Hypothalamus (tissue), 51 donors: ENCODE data around the gene COA1.

Experiments used
- DNase-seq, 51 donors: peaks; one replicate each; lab custom pipeline; 2025; lab: John Stamatoyannopoulos, UW

Gene COA1

DNA sequence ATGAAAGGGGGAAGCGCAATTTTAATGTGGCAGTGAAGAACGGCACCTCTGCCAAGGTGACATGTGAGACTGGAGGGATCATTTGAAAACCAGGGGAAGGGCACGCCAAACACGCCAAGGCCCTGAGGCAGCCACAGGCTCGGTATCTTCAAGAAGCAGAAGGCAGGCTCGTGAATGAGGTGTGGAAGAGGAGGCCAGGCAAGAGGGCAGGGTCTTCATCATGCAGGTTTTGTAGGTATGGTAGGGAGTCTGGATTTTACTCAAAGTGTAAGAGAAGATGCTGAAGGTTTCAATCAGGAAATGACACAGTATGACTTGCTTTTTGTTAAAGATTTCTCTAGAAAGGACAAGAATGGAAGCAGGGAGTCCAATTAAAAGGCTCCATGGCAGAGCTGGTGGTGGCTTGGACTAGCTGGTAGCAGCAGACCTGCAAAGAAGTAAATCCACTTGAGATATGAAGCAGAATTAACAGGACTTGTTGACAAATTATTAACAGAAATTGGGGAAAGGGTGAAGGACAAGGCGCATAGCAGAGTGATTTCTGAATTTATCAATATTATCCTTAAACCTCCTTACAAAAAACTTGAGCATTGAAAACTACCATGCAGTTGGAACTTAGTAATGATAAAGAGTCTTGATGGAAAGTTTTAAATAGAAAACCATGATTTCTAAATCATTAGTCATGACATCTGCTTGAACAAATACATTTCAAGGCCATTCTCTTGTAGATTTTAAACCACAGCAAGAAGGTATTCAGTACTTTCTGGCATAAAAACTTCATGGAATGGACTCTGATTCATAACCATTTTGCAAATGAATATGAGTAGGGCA, 70.4 kb downstream of the COA1 start:
- no peak for DNase-seq

DNA sequence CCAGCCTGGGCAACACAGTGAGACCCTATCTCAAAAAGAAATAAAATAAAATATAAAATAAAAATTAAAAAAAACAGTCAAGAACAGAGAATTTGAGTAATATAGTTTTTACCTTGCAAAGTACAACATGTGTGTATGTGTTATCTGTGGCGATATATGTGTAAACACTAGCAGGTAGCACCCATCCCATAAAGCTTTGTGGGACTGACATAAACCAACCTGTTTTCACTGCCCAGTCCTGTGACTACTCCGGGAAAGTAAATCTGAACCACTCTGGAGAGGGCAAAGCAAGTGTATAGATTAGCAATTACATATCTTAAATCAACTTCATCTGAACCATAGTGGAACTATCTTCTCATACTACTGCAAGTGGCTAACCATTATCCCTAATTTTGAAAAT, 72.3 kb downstream of the COA1 start:
- DNase-seq = no peak

DNA sequence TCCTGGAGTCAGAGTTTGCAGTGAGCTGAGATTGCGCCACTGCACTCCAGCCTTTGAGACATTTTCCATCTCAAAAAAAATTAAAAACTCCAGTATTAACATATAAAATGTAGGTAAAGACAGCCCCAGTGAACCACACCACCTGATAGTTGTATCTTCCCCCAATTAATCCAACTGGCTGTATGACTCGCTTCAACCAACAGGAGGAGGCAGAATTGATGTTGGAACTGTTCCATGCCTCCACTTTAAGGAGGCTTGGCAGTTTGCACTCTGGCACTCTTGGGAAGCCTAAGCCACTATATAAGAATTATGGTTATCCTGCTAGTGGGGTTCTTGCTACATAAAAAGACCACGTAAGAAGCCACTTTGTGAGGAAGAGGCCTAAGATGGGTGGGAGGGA, 73.7 kb downstream of the COA1 start:
- no peak for DNase-seq

DNA sequence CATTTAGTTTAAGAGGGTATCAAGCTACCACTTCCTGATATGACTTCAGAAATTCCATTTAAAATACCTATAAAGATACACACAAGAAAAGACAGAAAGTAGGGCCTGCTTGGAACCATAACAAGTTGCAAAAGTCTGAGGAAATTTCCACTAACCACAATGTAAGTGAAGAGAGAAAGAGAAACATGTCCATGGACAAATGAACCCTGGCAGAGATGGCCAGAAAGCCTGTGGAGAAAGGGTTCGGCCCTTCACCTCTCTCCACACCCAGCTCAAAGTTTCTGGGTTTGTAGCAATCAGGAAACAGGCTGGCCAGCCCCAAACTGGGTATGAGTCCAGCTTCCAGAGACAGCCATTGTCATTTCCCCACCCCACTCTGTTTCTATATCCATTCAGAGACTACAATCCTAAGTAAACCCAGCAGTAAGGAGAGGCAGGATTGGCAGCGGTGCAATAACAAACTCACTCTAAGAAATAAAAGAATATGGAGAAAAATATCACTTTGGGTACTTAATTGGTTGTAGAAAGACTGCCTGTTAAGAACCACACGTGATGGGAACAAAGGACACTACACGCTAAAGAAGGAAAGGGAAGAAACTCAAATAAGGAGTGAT, 75.3 kb downstream of the COA1 start:
- DNase-seq = no peak

DNA sequence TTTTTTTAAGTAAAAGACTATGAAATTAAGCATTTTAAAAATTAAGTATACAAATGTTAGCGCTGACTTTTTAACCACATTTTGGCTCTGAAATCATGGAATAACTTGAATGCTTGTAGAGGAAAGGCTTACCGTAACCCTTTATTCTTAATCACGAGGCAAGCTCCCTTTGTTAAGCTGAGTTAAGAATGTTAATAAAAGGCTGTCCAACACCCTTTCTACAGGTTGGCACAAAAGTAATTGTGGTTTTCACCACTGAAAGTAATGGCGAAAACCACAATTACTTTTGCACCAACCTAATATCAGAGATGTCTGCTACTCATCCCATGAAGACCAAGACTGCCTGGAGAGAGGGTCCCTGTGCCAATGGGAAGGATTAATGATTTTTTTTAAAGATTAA, 75.9 kb downstream of the COA1 start:
- DNase-seq = no peak

DNA sequence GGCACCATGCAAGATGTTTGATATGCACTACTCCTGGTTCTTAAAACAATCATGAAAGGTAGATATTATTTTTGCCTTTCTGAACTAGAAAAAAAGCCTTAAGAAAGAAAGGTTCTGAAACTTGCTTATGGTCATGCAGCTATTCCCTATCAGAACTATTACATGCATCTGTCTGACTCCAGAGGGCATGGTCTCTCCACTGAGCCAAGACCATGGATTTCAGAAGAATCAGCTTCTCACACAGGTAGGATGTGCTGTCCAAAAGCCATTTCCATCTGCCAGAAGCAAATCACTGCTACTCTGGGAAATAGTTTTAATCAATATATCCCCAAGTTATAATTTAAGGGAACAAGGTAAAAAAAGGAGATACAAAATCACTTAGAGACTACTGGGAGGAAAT, 77.0 kb downstream of the COA1 start:
- DNase-seq = no peak

DNA sequence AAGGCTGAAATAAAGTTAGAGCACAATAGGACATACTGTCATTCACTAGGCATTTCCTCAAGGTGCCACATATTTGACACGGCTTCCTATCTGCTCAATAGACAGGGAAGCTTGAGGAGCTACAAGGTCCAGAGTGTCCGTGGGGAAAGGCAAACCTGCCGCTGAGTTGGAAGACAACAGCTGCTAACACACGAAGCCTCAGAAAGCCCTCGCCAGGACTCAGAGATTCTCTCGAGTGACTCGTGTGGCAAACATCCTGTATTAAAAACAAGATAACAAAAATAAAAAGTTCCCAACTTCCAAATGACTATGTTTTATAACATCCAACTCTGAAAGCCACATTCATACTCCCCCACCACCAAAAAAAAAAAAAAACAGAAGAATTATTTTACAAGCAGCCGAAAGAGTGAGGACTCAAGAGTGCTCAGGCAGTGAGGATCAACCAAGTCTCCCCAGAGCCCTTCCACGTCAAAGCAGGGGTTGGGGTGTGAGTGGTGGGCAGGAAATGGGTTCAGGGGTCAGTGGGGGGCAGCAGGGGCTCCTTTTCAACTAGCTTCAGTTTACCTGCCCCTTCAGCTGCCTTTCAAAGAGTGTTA, 78.8 kb downstream of the COA1 start:
- no peak for DNase-seq

DNA sequence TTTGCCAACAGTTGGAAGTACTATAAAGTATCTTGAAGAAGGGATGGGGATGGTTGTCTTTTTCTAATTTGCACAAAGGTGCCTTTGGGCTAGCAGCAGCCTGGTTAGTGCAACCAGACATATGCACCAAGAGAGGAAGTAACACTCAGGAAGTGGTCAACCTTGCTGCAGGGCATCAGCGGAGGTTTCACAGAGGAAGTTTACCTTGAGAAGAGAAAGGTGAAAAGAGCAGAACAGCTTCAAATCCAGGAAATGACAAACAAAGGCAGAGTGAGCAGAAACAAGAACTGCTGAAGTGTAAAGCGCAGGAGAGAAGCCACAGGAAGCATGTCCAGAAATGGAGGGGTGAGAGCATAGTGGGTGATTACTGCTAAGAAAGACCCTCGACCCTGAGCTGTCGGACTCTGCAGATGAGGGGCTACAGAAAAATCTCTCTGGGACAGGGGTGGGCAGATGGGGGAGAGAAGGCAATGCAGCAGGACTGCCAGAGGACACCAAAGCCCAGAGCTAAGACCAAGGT, 79.5 kb downstream of the COA1 start:
- DNase-seq = no peak

DNA sequence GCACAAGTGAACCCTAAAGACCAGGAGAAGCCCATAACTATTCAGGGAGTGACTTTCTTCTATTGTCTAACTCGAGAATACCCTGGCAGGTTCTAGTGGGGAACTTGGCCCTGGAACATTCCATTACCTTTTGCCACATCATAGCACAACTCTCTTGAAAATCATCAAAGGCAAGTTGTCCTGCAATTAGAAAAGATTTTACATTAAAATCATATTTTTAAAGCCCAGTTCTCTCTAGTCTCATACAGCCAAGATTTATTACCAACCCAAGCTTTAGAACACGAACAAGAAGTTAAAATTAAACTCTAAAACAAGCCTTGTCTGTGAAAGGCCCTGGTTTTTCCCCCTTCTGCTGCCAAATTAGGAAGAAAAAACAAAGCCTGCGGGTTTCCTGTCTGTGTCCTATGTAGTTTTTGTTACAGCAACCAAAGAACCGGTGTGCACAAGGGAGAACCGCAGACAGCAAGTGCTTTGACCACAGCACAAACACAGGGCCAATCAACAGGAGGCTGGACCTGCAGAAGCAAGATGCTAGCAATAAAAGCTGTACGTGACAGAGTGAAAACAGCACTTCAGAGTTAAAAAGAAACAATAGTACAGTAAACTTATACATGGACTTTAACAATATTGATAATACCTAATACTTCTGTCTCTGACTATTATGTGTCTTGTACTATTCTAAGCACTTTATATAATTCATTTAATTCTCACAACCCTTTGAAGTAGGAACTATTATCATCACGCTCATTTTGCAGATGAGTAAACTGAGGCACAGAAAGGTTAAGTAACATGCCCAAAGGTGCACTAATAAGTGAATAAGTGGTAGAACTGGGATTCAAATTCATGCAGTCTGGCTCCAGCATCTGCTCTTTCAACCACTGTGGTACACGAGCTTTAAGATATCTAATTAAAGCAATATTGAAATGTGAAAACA, 80.6 kb downstream of the COA1 start:
- DNase-seq = peak in 12 of 51 donors; percentile 14 to 68 (median 23)

DNA sequence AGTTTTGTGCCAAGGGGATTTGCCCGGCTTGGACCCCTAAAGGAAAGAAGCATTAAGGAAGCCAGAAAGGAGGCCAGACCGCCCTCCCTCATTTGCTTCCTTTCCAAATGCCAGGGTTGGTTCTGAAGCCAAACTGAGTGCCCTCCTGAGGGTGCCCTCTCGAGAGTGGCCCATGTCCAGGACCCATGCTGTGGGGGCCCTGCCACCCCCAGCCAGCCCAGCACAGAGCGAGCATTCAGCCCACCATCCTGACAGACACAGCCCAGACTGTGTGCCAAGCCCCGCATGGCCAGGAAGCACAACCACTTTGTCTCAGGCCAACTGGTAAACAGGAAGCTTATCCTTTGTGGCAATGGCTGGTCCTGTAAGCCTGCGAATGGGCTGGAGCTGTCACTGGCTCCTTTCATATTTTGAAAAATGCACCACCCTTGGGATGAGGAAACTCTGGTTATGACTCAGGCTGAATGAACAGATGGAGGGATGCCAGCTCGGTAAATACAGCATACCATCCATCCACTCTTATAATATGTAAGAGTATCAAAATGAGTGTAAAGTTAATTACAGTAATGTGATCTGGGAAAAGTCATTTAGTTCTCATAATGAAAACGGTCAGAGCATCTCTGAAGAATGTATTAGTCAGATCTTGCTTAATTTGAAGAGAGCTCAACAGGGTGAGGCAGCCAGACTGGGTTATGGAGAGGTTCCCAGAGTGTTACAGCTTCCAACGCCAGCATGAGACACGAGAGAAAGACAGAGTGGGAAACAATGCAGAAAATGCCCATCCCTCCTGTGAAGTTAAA, 81.5 kb downstream of the COA1 start:
- DNase-seq = peak in 46 of 51 donors; percentile 15 to 87 (median 58)

DNA sequence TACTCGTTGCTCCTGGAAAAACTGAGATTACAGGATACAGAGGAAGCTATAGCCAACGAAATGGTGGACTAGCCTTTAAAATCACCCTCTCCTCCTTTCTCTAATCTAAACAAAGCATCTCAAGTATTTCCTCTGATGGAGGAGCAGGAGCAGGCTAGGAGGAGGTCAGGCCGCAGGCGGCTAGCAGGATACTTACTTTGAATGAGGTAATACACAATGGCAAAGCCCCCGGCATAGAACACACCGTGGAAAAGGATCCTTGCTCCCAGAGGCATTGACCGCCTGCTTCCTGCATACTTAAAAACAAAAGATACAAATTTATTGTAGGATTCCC, 82.0 kb downstream of the COA1 start:
- DNase-seq = peak in 1 of 51 donors; percentile 63

DNA sequence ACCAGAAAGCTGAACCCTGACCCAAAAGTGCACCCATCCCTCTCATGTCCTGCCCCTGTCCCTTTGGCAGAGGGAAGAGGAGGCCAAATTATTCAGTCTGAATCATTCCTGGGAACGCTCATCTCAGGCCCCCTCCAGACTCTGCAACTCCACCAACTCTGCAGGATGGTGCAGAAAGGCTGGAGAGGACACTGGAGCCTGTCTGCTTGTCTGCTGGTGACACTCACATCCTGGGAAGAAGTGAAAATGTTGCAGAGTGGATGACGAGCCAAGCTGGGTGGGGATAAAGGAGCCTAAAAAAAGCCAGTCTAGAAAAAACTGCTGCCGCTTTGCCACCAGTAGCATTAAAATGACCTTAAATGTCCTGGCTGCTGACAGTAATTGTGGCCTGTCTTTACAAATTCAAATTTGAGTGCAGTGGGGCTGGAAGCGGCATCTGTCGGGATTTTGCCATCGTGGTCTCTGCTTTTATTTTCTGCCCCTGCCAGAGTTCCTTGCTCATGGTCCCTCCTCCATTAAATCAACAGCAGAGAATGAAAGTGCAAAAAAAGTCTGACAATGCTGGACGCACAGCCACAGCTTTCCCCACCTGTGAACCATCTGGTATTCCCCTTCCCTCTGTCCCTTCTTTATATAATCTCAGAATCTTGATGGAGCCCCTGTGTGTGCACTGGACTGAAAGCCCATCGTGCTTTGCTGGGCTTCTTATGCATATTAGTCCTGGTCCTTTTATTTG, 82.6 kb downstream of the COA1 start:
- peak in 17 of 51 donors; percentile 11 to 62 (median 29) for DNase-seq

DNA sequence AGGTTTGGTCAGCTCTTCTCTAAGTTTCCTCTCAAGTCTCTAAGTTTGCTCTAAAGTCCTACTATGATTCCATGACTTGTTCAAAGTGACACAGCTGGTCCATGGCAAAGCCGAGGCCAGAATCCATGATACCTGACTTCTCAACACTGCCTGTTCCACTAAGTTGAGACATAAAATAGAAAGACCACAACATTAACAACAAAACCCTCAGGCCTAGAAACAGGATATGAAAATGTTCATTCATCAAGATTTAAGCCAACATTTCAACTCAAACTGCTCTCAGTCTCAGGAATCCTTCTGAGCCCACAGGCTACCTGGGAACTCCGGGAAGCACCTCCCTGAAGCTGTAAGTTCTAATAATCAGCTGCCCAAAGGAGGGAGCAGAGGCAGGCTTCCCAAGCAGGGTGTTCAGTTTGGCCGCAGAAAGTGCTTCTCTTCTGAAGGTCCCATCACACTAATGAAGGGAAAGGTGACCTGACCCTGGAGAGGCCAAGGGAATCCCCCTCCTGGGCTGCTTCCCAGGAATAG, 83.6 kb downstream of the COA1 start:
- no peak for DNase-seq

DNA sequence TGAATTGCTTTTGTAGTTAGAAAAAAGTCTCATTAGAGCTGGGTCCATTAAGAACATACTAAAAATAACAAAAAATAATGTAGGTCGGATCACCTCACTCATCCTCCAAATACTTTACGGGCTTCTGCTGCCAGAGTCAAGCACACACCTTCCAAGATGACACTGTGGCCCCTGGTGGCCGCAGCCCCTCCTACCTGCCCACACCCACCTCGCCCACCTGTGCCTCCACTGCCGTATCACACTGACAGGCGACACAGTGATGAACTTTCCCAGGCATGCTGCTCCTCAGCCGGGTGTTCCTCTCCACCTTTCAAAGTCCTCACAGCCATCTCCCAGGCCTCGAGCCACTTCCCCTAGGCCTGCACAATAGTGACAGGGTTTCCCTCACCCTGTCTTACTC, 85.5 kb downstream of the COA1 start:
- DNase-seq = no peak

DNA sequence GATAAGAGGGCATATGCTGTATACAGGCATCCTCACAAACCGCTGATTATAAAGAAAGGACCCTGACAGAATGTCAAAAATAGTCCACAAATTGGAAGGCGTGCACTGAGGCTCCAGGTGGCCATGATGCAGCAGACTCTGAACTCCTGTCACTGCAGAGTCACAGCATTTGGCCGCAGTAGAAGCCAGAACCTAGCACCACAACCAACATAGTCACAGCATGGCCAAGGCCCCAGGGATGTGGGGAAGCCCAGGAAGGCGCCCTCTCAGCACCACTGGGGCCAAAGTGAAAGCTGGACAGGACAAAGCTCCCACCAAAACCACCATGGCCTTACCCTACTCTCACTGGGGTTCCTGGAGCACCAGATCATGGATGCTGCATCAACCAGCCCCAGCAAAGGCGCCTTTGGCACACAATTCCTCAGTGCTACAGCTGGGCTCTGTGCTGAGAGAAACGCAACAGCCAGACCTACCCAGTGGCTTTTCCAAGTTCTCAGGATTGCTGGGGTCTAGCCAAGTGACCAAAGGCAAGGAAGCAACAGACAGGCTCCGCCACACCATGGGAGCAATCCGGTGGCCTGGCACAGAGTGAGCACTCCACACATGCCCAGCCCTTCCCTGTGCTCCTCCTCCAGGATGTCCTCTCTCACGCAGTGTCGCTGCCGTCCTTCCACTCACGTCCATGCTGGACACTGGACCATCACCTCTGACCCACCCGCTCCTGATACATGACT, 86.3 kb downstream of the COA1 start:
- peak in 4 of 51 donors; percentile 11 to 16 (median 14) for DNase-seq

DNA sequence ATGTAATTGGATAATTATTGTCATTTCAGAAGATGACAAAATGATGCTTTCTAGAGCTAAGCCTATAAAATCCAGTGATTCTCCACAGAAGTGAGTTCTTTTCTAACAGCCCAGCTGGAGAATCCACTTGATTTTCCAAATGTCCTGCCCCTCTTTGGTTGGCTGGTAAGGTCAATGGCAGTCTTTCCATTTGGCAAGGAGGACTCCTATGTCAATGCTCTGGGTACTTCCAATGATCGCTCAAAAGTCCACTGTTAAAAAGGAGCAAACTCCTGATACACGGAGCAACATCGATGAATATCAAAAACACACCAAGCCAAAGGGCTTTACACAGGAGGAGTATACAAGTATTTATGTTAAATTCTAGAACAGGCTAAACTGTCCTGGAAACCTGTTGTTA, 88.6 kb downstream of the COA1 start:
- DNase-seq = no peak

DNA sequence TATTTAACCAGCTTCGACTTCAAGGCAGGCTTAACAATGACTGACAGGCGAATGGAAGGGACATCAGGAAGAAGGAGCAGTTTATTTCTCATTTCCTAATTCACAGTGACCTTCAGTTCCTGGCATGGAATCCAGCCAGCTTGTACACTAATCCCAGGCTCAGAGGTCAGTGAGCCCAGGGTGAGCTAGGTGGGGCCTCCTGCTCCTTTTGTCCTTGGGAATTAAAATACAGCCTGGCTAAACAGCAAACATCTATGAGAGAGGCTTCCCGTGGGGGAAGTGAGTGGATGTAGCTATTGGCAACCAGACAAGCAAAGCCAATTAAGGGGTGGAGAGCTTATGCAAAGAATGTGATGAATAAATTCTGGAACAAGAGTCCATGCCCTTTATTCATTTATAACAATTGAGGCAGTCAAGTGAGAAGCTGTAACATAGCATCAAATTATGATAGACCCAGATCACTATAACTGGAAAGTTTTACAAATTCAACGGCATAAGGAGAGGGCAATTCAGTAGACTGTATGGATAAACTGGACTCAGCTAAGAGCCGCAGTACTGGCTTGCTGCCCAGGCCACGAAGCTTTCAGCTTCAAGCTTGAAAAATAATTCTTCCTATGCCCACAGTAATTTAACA, 89.3 kb downstream of the COA1 start:
- DNase-seq = peak in 8 of 51 donors; percentile 8 to 24 (median 12)
